Activated T-cell treated with anti-CD3 and anti-CD28 coated beads for 48 hours (primary cell): ENCODE results near the gene KDM2A.
A peak's percentile ranks its signal among the peaks of the same experiment; 100 is the strongest.

Experiments used
- DNase-seq: peaks from one replicate; pipeline ENCODE4 v3.0.0-alpha.2; 2020; ENCODE audit warnings: low read depth

KDM2A gene

GRCh38 chr11:67302571-67303131 lies 183.6 kb downstream of the KDM2A start:
- no peak for DNase-seq

- peak; percentile 46 for DNase-seq
These were observed 184.2 kb downstream of the KDM2A start, which contains the start of gene SSH3 for GRCh38 chr11:67303132-67303834. Gene SSH3, plus strand, starts transcription at chr11:67303530. Its CDS starts 96 bp downstream, at chr11:67303626.

- peak; percentile 27 for DNase-seq
These were observed 184.9 kb downstream of the KDM2A start for GRCh38 chr11:67303835-67304411.

GRCh38 chr11:67304511-67305113 lies 185.5 kb downstream of the KDM2A start:
- no peak for DNase-seq

GRCh38 chr11:67306769-67307544 lies 187.9 kb downstream of the KDM2A start:
- no peak for DNase-seq

GRCh38 chr11:67307545-67308001 lies 188.5 kb downstream of the KDM2A start:
- no peak for DNase-seq
